NT2/D1 (cell line): ENCODE results near the gene PRRG2.

ENCODE experiments used
- SUZ12 ChIP-seq: IDR thresholded peaks from 2 replicates; pipeline ENCODE4 v1.6.1; 2011; ENCODE audit not compliant: insufficient read length, insufficient read depth; ENCODE audit errors: extremely low read depth
- YY1 ChIP-seq: IDR thresholded peaks from 2 replicates; pipeline ENCODE4 v1.6.1; 2011; ENCODE audit not compliant: insufficient read length, insufficient read depth
- ZNF274 ChIP-seq: IDR thresholded peaks from 2 replicates; pipeline ENCODE4 v1.6.1; 2011; ENCODE audit warnings: mild to moderate bottlenecking, low read depth, low read length

GRCh38 chr19:49555600-49556411 lies 25.3 kb upstream of the PRRG2 start:
- TF ChIP-seq YY1 (no peak), ZNF274 (no peak), SUZ12 (no peak)
